ENCODE results near the gene APRT. TPM values are rescaled to one million over a fixed set of nuclear protein-coding genes. Genes with fewer than 3 reads are reported as not detected.

APRT gene, protein sequence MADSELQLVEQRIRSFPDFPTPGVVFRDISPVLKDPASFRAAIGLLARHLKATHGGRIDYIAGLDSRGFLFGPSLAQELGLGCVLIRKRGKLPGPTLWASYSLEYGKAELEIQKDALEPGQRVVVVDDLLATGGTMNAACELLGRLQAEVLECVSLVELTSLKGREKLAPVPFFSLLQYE
- total RNA-seq (145 TPM), polyA plus RNA-seq (100 to 1,000 TPM; 370 to 489 (median 443) TPM)

DNA sequence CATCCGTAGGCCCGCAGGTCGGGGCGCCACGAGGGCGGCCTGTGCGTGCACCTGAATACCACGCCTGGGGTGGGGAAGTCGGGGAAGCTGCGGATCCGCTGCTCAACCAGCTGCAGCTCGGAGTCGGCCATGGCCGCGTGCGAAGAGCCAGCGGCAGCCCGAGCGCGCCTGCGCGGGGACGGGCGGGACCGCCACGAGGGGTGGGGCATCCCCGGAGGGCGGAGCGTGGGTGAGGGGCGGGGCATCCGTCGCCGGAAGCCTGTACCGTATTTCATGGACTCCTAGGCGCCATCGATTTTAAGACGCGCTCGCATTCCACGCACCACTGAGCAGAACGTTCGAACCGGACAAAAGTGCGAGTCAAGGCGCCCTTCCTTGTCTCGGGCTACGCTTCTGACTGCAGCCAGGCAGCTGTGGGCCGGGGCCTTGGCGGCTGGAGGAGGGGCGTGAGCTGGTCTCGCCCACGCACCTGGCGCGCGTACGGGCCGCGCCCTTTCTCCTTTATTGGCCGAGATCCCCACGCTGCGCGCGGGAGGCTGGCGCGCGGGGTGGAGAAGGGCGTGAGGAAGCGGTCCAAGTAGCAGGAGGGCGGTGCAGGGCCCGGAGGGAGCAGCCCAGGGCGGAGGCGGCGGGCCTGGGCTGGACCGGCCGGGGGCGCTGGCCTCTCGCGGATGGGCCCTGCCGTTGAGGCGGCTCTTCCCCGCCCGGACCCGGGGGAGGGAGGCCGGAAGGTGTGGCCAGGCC is at the start of gene APRT:
TSS of gene APRT (minus strand) at position 160 of the 744 bp plus-strand sequence. CDS start at position 131, 29 bp downstream.
- H3K36me3 Mint-ChIP-seq: peaks cover 3% of the 10 kb centered on the region
- no peaks in the 10 kb centered on the region for H3K27me3 Mint-ChIP-seq
- ATAC-seq (ENCODE audit: low read depth in 2 of 2): peak; percentile 84 to 88
- Histone ChIP-seq H3K36me3 (ENCODE audit: control insufficient read depth, insufficient read depth, low read length) (peaks cover 8% of the 10 kb centered on the region), H3K9me3 (ENCODE audit: control insufficient read depth in 2 of 2, low read length in 2 of 2) (no peaks in the 10 kb centered on the region), H3K4me3 (ENCODE audit: low read depth, low read length) (peak within 1 kb of the TSS; percentile 61), H3K27ac (ENCODE audit: insufficient read depth, low read length, poor library complexity, severe bottlenecking) (peak within 1 kb of the TSS; percentile 81), H3K4me1 (ENCODE audit: control insufficient read depth, insufficient read depth, low read length, poor library complexity, severe bottlenecking) (peaks cover 36% of the 10 kb centered on the region), H3K27me3 (ENCODE audit: control insufficient read depth, insufficient read depth, low read length) (no peaks in the 10 kb centered on the region)
- peak within 1 kb of the TSS; percentile 96 to 98 (median 97) for H3K4me3 Mint-ChIP-seq
- peaks cover 0 to 27% (median 0%) of the 10 kb centered on the region in 4 donors for H3K4me1 Mint-ChIP-seq
- peak; percentile 92 to 97 (median 94) for DNase-seq
- H3K27ac Mint-ChIP-seq: peak within 1 kb of the TSS; percentile 90 to 98 (median 97)
- no peaks in the 10 kb centered on the region for H3K9me3 Mint-ChIP-seq

DNA sequence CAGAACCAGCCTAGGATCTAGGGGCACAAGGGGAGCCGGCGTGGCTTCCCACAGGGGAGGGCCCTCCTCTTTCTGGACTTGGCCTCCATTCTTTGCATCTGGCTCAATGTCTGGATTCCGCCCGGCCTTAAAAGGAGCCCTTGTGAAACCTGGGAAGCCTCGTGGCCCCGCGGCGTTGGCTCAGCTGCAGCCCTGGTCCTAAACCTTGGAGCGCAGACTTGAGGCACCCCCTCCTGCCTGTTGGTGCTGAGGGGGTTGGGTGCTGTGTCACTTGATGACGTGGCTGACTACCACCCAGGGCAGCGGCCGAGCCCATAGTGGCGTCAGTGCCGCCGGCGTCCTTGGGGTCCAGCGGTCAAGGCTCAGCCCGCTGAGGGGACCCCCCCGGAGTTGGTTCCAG is 49.6 kb upstream of the APRT start:
- Histone ChIP-seq H3K9me3 (ENCODE audit: control insufficient read depth in 2 of 2, low read length in 2 of 2) (no peaks in the 10 kb centered on the region), H3K4me3 (ENCODE audit: low read depth, low read length) (no peak overlapping the region), H3K27me3 (ENCODE audit: control insufficient read depth, insufficient read depth, low read length) (no peaks in the 10 kb centered on the region), H3K4me1 (ENCODE audit: control insufficient read depth, insufficient read depth, low read length, poor library complexity, severe bottlenecking) (peaks cover 19% of the 10 kb centered on the region), H3K36me3 (ENCODE audit: control insufficient read depth, insufficient read depth, low read length) (peaks cover 33% of the 10 kb centered on the region), H3K27ac (ENCODE audit: insufficient read depth, low read length, poor library complexity, severe bottlenecking) (no peak overlapping the region)
- ATAC-seq (ENCODE audit: low read depth in 2 of 2): no peak
- peaks cover 10% of the 10 kb centered on the region for H3K36me3 Mint-ChIP-seq
- H3K27me3 Mint-ChIP-seq: no peaks in the 10 kb centered on the region
- no peaks in the 10 kb centered on the region for H3K9me3 Mint-ChIP-seq
- DNase-seq: no peak
- peaks cover 0 to 23% (median 10%) of the 10 kb centered on the region in 4 donors for H3K4me1 Mint-ChIP-seq
- H3K4me3 Mint-ChIP-seq: peak overlapping the region in 1 of 4 donors; percentile 63
- H3K27ac Mint-ChIP-seq: no peak overlapping the region

DNA sequence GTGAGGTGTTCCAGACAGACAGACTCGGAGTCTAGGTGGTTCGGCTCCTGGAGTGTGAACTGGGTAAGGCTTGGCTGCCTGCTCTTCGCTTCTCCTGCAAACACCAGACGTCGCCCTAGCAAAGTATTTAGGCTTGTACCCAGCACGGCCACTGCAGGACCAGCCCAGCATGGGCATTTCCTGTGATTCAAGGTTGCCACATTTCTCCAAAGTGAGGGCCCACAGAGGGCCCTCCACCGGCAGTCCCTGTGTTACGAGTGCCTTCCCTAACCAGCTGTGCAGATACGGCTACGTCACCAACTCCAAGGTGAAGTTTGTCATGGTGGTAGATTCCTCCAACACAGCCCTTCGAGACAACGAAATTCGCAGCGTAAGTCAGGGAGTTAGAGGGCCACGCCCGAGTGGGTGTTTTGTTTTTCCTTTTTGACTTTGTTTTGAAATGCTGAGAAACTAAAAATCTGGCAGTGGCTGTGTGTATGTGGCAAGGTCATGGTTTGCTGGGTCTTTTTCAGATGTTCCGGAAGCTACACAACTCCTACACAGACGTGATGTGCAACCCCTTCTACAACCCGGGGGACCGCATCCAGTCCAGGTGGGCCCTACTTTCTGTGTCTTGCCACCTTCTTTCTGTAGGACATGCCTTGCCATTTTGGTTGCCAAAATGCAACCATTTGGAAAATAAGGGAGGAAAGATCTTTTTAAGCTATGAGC is 47.8 kb upstream of the APRT start:
- no peaks in the 10 kb centered on the region for H3K27me3 Mint-ChIP-seq
- H3K4me3 Mint-ChIP-seq: peak overlapping the region in 2 of 4 donors; percentile 11 to 61

DNA sequence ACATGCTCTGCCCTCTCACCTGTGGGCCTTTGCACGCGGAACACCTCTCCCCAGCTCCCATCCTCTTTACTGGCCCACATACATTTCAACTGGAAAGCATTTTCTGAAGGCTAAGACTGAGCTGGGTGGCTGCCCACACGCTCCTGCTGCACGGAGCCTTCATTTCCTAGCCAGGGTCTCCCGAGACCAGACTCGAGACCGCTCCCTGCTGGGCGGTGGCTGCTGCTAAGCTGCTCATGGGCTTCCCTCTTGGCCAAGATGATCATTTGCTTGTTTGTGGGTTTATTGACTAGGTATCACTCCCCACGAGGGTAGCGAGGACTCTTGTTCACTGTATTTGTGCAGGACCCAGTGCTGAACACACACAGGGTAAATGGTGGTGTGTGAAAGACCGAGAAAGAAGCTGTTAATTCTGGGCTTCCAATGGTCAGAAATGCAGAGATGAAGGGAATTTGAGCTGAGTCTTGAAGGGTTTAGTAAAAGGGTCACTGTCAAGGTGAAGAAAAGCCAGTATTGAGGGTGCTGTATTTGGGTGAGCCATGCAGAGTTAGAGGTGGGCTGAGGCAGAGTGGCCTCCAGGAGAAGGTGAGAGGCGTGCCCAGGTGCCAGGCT is 46.1 kb upstream of the APRT start:
- Mint-ChIP-seq H3K27me3 (no peaks in the 10 kb centered on the region), H3K27ac (peak overlapping the region; percentile 97 to 98 (median 97)), H3K4me3 (peak overlapping the region; percentile 95 to 100 (median 97)), H3K9me3 (no peaks in the 10 kb centered on the region), H3K4me1 (peaks cover 4 to 40% (median 16%) of the 10 kb centered on the region in 4 donors), H3K36me3 (peaks cover 10% of the 10 kb centered on the region)
- Histone ChIP-seq H3K36me3 (ENCODE audit: control insufficient read depth, insufficient read depth, low read length) (peaks cover 33% of the 10 kb centered on the region), H3K9me3 (ENCODE audit: control insufficient read depth in 2 of 2, low read length in 2 of 2) (no peaks in the 10 kb centered on the region), H3K27ac (ENCODE audit: insufficient read depth, low read length, poor library complexity, severe bottlenecking) (peak overlapping the region; percentile 80), H3K4me1 (ENCODE audit: control insufficient read depth, insufficient read depth, low read length, poor library complexity, severe bottlenecking) (peaks cover 39% of the 10 kb centered on the region), H3K4me3 (ENCODE audit: low read depth, low read length) (peak overlapping the region; percentile 92), H3K27me3 (ENCODE audit: control insufficient read depth, insufficient read depth, low read length) (no peaks in the 10 kb centered on the region)
- ATAC-seq (ENCODE audit: low read depth in 2 of 2) (peak; percentile 54 to 61), DNase-seq (peak; percentile 50 to 85 (median 64))

More for the DNA sequence above, 47.8 kb upstream of the APRT start:
- no peaks in the 10 kb centered on the region for H3K9me3 ChIP-seq (ENCODE audit: control insufficient read depth in 2 of 2, low read length in 2 of 2)
- Mint-ChIP-seq H3K27ac (no peak overlapping the region), H3K9me3 (no peaks in the 10 kb centered on the region), H3K36me3 (peaks cover 10% of the 10 kb centered on the region), H3K4me1 (peaks cover 4 to 36% (median 16%) of the 10 kb centered on the region in 4 donors)
- H3K4me1 ChIP-seq (ENCODE audit: control insufficient read depth, insufficient read depth, low read length, poor library complexity, severe bottlenecking): peaks cover 36% of the 10 kb centered on the region
- H3K36me3 ChIP-seq (ENCODE audit: control insufficient read depth, insufficient read depth, low read length): peaks cover 33% of the 10 kb centered on the region
- H3K27me3 ChIP-seq (ENCODE audit: control insufficient read depth, insufficient read depth, low read length): no peaks in the 10 kb centered on the region
- DNase-seq (no peak), ATAC-seq (ENCODE audit: low read depth in 2 of 2) (no peak)
- H3K27ac ChIP-seq (ENCODE audit: insufficient read depth, low read length, poor library complexity, severe bottlenecking): no peak overlapping the region
- H3K4me3 ChIP-seq (ENCODE audit: low read depth, low read length): no peak overlapping the region

DNA sequence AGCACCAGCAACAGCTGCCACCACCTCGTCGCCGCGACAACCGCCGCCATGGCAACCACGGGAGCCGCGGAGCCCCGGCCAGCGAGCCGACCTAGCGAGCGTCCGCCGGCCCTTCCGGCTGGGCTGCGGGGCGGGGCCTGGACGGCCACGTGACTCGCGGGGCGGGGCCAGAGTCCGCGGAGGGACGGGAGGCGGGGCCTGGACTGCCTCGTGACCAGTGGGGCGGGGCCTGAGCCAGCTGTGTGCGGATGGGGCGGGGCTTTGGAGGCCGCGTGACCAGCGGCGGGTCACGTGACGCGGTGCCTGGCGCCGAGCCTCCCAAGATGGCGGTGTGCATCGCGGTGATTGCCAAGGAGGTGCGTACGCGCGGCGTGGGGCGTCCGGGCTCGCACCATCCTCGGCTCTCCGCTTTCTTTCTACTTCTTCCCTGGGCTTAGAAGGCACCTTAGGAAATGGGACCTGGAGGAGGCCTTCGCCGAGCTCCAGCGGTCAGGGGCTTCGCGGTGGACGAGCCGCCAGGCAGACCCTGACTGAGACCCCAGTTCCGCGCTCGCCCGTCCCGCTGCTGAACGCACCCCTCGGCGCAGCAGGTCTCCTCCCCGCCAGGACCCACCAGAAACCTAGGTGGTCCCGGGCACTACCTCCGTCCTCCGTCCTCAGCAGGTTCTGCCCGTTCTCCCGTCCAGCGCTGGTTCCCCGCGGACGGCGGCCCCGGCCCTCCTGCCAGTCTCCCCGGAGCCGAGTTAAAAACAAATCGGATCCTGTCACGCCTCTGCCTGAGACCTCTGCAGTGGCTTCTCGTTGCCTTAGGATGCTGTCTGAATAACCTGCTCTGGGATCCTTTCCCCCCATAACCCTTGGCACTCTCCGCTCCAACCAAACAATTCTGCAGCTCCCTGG is 45.4 kb upstream of the APRT start, which contains the start of the genes GALNS and TRAPPC2L:
TSS of gene GALNS (minus strand) at position 120 of the 900 bp plus-strand sequence. CDS start at position 50, 70 bp downstream.
TSS of gene TRAPPC2L (plus strand) at position 300 of the 900 bp plus-strand sequence. CDS start at position 324, 24 bp downstream.
- Mint-ChIP-seq H3K27me3 (no peaks in the 10 kb centered on the region), H3K27ac (peak within 1 kb of the TSS; percentile 97 to 98 (median 97)), H3K9me3 (no peaks in the 10 kb centered on the region), H3K4me3 (peak within 1 kb of the TSS; percentile 95 to 100 (median 97)), H3K4me1 (peaks cover 4 to 46% (median 17%) of the 10 kb centered on the region in 4 donors), H3K36me3 (peaks cover 5% of the 10 kb centered on the region)
- peaks cover 39% of the 10 kb centered on the region for H3K4me1 ChIP-seq (ENCODE audit: control insufficient read depth, insufficient read depth, low read length, poor library complexity, severe bottlenecking)
- peak within 1 kb of the TSS; percentile 80 for H3K27ac ChIP-seq (ENCODE audit: insufficient read depth, low read length, poor library complexity, severe bottlenecking)
- peaks cover 26% of the 10 kb centered on the region for H3K36me3 ChIP-seq (ENCODE audit: control insufficient read depth, insufficient read depth, low read length)
- H3K4me3 ChIP-seq (ENCODE audit: low read depth, low read length): peak within 1 kb of the TSS; percentile 92
- no peaks in the 10 kb centered on the region for H3K9me3 ChIP-seq (ENCODE audit: control insufficient read depth in 2 of 2, low read length in 2 of 2)
- ATAC-seq (ENCODE audit: low read depth in 2 of 2) (peak; percentile 85 to 88), DNase-seq (peak; percentile 95 to 98 (median 97))
- H3K27me3 ChIP-seq (ENCODE audit: control insufficient read depth, insufficient read depth, low read length): no peaks in the 10 kb centered on the region

DNA sequence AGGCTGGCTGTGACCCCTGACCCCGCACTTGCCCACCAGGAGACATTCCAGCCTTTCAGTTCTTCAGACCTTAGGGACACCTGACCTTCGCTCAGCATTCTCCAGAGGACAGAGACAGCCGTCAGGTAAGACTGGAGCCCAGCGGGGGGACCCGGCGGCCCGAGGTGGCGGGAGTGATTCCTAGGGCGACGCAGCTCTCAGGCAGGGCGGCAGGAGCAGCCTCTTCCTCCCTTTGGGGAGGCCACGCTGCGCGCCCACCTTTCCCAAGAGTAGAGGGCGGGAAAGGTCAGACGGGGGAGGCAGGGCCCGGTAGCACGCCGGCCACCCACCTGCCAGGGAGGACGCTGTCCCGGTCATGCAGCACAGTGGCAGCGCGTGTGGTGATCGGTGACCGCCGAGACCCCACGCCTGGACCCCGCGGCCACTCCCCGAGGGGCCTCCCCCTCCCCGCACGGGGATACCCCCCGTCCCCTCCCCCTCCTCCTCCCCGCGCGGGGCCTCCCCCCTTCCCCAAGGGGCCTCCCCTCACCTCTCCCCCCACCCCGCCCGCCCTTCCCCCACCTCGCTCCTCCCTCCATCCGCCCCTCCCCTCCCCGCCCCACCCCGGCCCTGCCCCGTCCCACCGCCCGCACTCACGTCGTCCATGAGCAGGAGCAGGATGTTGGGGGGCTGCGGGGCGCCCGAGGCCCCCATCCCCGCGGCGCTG is 44.5 kb upstream of the APRT start:
- H3K36me3 Mint-ChIP-seq: peaks cover 5% of the 10 kb centered on the region
- peak; percentile 34 to 41 for ATAC-seq (ENCODE audit: low read depth in 2 of 2)
- no peaks in the 10 kb centered on the region for H3K9me3 Mint-ChIP-seq
- Histone ChIP-seq H3K9me3 (ENCODE audit: control insufficient read depth in 2 of 2, low read length in 2 of 2) (no peaks in the 10 kb centered on the region), H3K36me3 (ENCODE audit: control insufficient read depth, insufficient read depth, low read length) (peaks cover 21% of the 10 kb centered on the region), H3K27me3 (ENCODE audit: control insufficient read depth, insufficient read depth, low read length) (no peaks in the 10 kb centered on the region), H3K4me1 (ENCODE audit: control insufficient read depth, insufficient read depth, low read length, poor library complexity, severe bottlenecking) (peaks cover 39% of the 10 kb centered on the region), H3K4me3 (ENCODE audit: low read depth, low read length) (no peak overlapping the region), H3K27ac (ENCODE audit: insufficient read depth, low read length, poor library complexity, severe bottlenecking) (peak overlapping the region; percentile 80)
- H3K4me1 Mint-ChIP-seq: peaks cover 4 to 46% (median 17%) of the 10 kb centered on the region in 4 donors
- peak overlapping the region; percentile 79 to 100 (median 86) for H3K4me3 Mint-ChIP-seq
- peak in 2 of 3 donors; percentile 18 to 30 for DNase-seq
- H3K27ac Mint-ChIP-seq: peak overlapping the region in 2 of 3 donors; percentile 63 to 82
- no peaks in the 10 kb centered on the region for H3K27me3 Mint-ChIP-seq
